Epithelial cell of esophagus (primary cell): ENCODE measurements around the gene PRIMPOL.

Source experiments
- DNase-seq: peaks from one replicate; pipeline ENCODE4 v3.0.0; 2010; ENCODE audit warnings: low read depth
- H3K4me3 ChIP-seq: 2 replicates; pipeline ENCODE4 v1.5.1; 2011; ENCODE audit warnings: mild to moderate bottlenecking, low read length, control low read depth
- CTCF ChIP-seq: IDR thresholded peaks from 2 replicates; pipeline ENCODE4 v1.5.1; 2011; ENCODE audit warnings: low read depth, mild to moderate bottlenecking, low read length, control low read depth, inconsistent platforms; ENCODE audit not compliant: insufficient read depth; ENCODE audit errors: missing control alignments

Gene PRIMPOL

GRCh38 chr4:184660978-184661377 lies 11.4 kb downstream of the PRIMPOL start:
- DNase-seq, result no peak
- H3K4me3 ChIP-seq, result no peak overlapping the region
- no peak for TF ChIP-seq CTCF

GRCh38 chr4:184662236-184662635 lies 12.7 kb downstream of the PRIMPOL start:
- DNase-seq, result no peak
- H3K4me3 ChIP-seq, result no peak overlapping the region
- TF ChIP-seq CTCF, result no peak

GRCh38 chr4:184664445-184665210 lies 15.1 kb downstream of the PRIMPOL start:
- DNase-seq, result peak; percentile 36
- H3K4me3 ChIP-seq, result no peak overlapping the region
- TF ChIP-seq CTCF, result no peak

GRCh38 chr4:184666670-184667069 lies 17.1 kb downstream of the PRIMPOL start:
- TF ChIP-seq CTCF, result no peak
- DNase-seq, result no peak

GRCh38 chr4:184668096-184668495 lies 18.6 kb downstream of the PRIMPOL start:
- no peak for TF ChIP-seq CTCF
- DNase-seq, result no peak
- H3K4me3 ChIP-seq, result no peak overlapping the region

More at GRCh38 chr4:184666670-184667069, 17.1 kb downstream of the PRIMPOL start:
- H3K4me3 ChIP-seq, result no peak overlapping the region

GRCh38 chr4:184668511-184669114 lies 19.1 kb downstream of the PRIMPOL start:
- DNase-seq, result no peak
- TF ChIP-seq CTCF, result no peak
- H3K4me3 ChIP-seq, result no peak overlapping the region
